Colonic mucosa (tissue), 4 donors: ENCODE measurements around the gene ROR1. TPM values are rescaled to one million over a fixed set of nuclear protein-coding genes. Genes with fewer than 3 reads are reported as not detected.

Experiments
- DNase-seq: peaks from one replicate; pipeline ENCODE4 v3.0.0-alpha.2; 2020
- H3K27ac ChIP-seq: fragments of 200-600 bp; one replicate; pipeline ENCODE4 v1.8.0; 2021
- H3K27me3 ChIP-seq: fragments of 200-600 bp; one replicate; pipeline ENCODE4 v1.8.0; 2021
- H3K36me3 ChIP-seq: fragments of 200-600 bp; one replicate; pipeline ENCODE4 v1.8.0; 2021
- H3K4me1 ChIP-seq: fragments of 200-600 bp; one replicate; pipeline ENCODE4 v1.8.0; 2021; ENCODE audit warnings: mild to moderate bottlenecking
- H3K4me3 ChIP-seq: fragments of 200-600 bp; one replicate; pipeline ENCODE4 v1.8.0; 2021
- H3K9ac ChIP-seq, 2 donors: one replicate each; pipeline ENCODE4 v1.7.0; 2013; ENCODE audit warnings: control low read depth in 2 of 2, low read depth in 2 of 2, low read length in 2 of 2
- H3K9me3 ChIP-seq: fragments of 200-600 bp; one replicate; pipeline ENCODE4 v1.8.0; 2021
- CTCF ChIP-seq: fragments of 200-600 bp; IDR thresholded peaks from one replicate; pipeline ENCODE4 v1.8.0; 2022; ENCODE audit warnings: antibody characterized with exemption, mild to moderate bottlenecking
- intact Hi-C: fragments of 100-400 bp; cut with DNase I; formaldehyde crosslinking; loops from one replicate; pipeline ENCODE4 v1.14.1; 2022
- total RNA-seq, 2 donors: library from RNA; stranded (reverse); fragmentation: NEBNext Ultra II Directional in 1 of 2; extraction: Animal tissue kit (Norgen Biotek cat#: 25700) in 1 of 2; gene quantifications; one replicate each; pipeline ENCODE4 v1.2.1, GENCODE V29; 2021
- donor health status: healthy.
- donor health status: DM: no; HTN: no; CAD: no.
- donor health status: DM: no; HTN: no; CAD: no.

Gene ROR1
- total RNA-seq, 2 donors from 2014 or later, result 5.1 to 6.8 TPM

- intact Hi-C loops, result no loop called here
- no peak overlapping the region for H3K4me3 ChIP-seq
- H3K27me3 ChIP-seq, result no peaks in the 10 kb centered on the region
- H3K4me1 ChIP-seq, result no peaks in the 10 kb centered on the region
- H3K36me3 ChIP-seq, result no peaks in the 10 kb centered on the region
- no peaks in the 10 kb centered on the region for H3K9me3 ChIP-seq
- no peak for TF ChIP-seq CTCF
- H3K27ac ChIP-seq, result no peak overlapping the region
- no peak overlapping the region for H3K9ac ChIP-seq
- DNase-seq, result no peak
Observed at GRCh38 chr1:64082459-64082858, 308.6 kb downstream of the ROR1 start.

- Histone ChIP-seq H3K27me3 (no peaks in the 10 kb centered on the region), H3K9me3 (no peaks in the 10 kb centered on the region), H3K36me3 (no peaks in the 10 kb centered on the region), H3K4me1 (no peaks in the 10 kb centered on the region), H3K9ac (no peak overlapping the region), H3K4me3 (no peak overlapping the region), H3K27ac (no peak overlapping the region)
- no peak for DNase-seq
- no peak for TF ChIP-seq CTCF
- intact Hi-C loops, result no loop called here
Observed at GRCh38 chr1:64084451-64084850, 310.6 kb downstream of the ROR1 start.

- Histone ChIP-seq H3K4me1 (no peaks in the 10 kb centered on the region), H3K36me3 (no peaks in the 10 kb centered on the region), H3K27me3 (no peaks in the 10 kb centered on the region), H3K9me3 (no peaks in the 10 kb centered on the region), H3K9ac (no peak overlapping the region), H3K27ac (no peak overlapping the region), H3K4me3 (no peak overlapping the region)
- intact Hi-C loops, result no loop called here
- TF ChIP-seq CTCF, result no peak
- no peak for DNase-seq
Observed at GRCh38 chr1:64087768-64088167, 314.0 kb downstream of the ROR1 start.

- no peak for DNase-seq
- no peaks in the 10 kb centered on the region for H3K27me3 ChIP-seq
- no peak overlapping the region for H3K4me3 ChIP-seq
- H3K27ac ChIP-seq, result no peak overlapping the region
- no peak for TF ChIP-seq CTCF
- H3K9ac ChIP-seq, result no peak overlapping the region
- no peaks in the 10 kb centered on the region for H3K4me1 ChIP-seq
- intact Hi-C loops, result no loop called here
- no peaks in the 10 kb centered on the region for H3K9me3 ChIP-seq
- H3K36me3 ChIP-seq, result no peaks in the 10 kb centered on the region
Observed at GRCh38 chr1:64090436-64090835, 316.6 kb downstream of the ROR1 start.

- no peak for DNase-seq
- Histone ChIP-seq H3K36me3 (no peaks in the 10 kb centered on the region), H3K4me3 (no peak overlapping the region), H3K27ac (no peak overlapping the region), H3K9me3 (no peaks in the 10 kb centered on the region), H3K4me1 (no peaks in the 10 kb centered on the region), H3K9ac (no peak overlapping the region), H3K27me3 (no peaks in the 10 kb centered on the region)
- TF ChIP-seq CTCF, result no peak
- intact Hi-C loops, result no loop called here
Observed at GRCh38 chr1:64092851-64093371, 319.1 kb downstream of the ROR1 start.

GRCh38 chr1:64093941-64094340 lies 320.1 kb downstream of the ROR1 start:
- Histone ChIP-seq H3K27ac (no peak overlapping the region), H3K9ac (no peak overlapping the region), H3K27me3 (no peaks in the 10 kb centered on the region), H3K4me3 (no peak overlapping the region), H3K9me3 (no peaks in the 10 kb centered on the region), H3K36me3 (no peaks in the 10 kb centered on the region), H3K4me1 (no peaks in the 10 kb centered on the region)
- intact Hi-C loops, result no loop called here
- no peak for TF ChIP-seq CTCF
- no peak for DNase-seq
